Vagina (tissue), 2 donors: Measurements from ENCODE around the gene FAM167B.

Experiments
- POLR2A ChIP-seq, 2 donors: fragments of 450-650 bp; IDR thresholded peaks; one replicate each; pipeline ENCODE4 v1.6.1; 2017; ENCODE audit warnings: antibody characterized with exemption in 2 of 2, mild to moderate bottlenecking in 2 of 2, moderate library complexity in 2 of 2
- TF ChIP-seq, protein P1 (sequence below), 3 experiments: fragments of 450-650 bp in 2 of 3; fragments of 200-600 bp in 1 of 3; sonication (generic) in 1 of 3; IDR thresholded peaks; one replicate each; pipeline ENCODE4 v1.5.1; 2017 to 2019; ENCODE audit warnings: antibody characterized with exemption in 3 of 3, mild to moderate bottlenecking in 2 of 3, moderate library complexity in 2 of 3

DNA sequence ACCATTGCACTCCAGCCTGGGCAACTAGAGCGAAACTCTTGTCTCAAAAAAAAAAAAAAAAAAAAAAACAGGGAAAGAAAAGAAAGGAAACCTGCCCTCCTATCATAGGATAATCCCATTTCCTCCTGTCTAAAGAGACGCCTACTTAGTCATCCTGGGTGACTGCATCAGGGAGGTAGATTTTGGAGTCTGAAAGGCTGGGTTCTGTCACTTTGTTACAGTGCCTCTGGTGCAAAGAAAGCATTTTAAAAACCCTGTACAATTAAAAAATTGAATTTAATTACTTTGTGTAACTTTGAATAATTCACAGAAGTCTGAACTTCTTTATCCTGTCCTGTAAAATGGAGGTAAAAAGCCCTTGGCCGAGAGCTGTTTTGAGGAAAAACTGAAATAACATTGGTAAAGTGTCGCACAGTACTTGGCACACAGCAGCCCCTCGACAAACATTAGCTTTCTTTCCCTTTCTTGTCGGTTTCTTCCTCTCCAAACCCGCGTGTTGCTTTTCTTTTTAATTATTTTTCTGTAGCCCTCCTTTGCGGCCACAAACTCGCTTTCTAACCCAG lies 44.2 kb downstream of the FAM167B start:
- TF ChIP-seq POLR2A (IDR thresholded peaks at IDR 0.05): no peak
- TF ChIP-seq, protein P1, sequence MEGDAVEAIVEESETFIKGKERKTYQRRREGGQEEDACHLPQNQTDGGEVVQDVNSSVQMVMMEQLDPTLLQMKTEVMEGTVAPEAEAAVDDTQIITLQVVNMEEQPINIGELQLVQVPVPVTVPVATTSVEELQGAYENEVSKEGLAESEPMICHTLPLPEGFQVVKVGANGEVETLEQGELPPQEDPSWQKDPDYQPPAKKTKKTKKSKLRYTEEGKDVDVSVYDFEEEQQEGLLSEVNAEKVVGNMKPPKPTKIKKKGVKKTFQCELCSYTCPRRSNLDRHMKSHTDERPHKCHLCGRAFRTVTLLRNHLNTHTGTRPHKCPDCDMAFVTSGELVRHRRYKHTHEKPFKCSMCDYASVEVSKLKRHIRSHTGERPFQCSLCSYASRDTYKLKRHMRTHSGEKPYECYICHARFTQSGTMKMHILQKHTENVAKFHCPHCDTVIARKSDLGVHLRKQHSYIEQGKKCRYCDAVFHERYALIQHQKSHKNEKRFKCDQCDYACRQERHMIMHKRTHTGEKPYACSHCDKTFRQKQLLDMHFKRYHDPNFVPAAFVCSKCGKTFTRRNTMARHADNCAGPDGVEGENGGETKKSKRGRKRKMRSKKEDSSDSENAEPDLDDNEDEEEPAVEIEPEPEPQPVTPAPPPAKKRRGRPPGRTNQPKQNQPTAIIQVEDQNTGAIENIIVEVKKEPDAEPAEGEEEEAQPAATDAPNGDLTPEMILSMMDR (IDR thresholded peaks at IDR 0.05): no peak
